Measurements from ENCODE around the gene DRC7. TPM values are rescaled to one million over a fixed set of nuclear protein-coding genes. Genes with fewer than 3 reads are reported as not detected.

The DRC7 gene
- total RNA-seq, 1 donor from 2014 or later, result not detected

DNA sequence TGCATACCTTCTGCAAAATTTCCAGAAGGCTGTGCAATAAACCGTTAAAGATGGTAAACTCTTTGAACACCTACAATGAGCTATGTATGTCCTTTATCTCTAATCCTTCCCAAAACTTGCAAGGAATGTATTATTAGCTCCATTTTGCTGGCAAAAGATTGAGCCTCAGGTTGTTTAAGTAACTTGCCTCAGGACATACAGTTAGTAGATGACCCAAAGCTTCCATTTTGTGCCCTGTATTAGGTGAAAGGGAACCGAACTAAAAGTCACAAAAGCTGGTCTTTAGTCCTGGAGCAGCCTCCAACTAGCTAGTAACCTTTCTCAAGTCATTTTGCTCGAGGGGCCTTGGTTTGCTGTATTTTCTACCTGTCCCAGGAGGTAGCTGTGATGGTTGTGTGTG lies 22.2 kb upstream of the DRC7 start:
- Histone ChIP-seq H3K27ac (no peak overlapping the region), H3K27me3 (no peaks in the 10 kb centered on the region), H3K9me3 (no peaks in the 10 kb centered on the region), H3K4me1 (no peaks in the 10 kb centered on the region), H3K4me3 (no peak overlapping the region), H3K36me3 (no peaks in the 10 kb centered on the region)
- no peak for DNase-seq (ENCODE audit: extremely low spot score in 2 of 2)
- TF ChIP-seq POLR2A (IDR thresholded peaks at IDR 0.05) (no peak), POLR2AphosphoS5 (IDR thresholded peaks at IDR 0.05; ENCODE audit: insufficient read depth in 1 of 2, low read depth in 1 of 2) (no peak)
- TF ChIP-seq, protein P1, sequence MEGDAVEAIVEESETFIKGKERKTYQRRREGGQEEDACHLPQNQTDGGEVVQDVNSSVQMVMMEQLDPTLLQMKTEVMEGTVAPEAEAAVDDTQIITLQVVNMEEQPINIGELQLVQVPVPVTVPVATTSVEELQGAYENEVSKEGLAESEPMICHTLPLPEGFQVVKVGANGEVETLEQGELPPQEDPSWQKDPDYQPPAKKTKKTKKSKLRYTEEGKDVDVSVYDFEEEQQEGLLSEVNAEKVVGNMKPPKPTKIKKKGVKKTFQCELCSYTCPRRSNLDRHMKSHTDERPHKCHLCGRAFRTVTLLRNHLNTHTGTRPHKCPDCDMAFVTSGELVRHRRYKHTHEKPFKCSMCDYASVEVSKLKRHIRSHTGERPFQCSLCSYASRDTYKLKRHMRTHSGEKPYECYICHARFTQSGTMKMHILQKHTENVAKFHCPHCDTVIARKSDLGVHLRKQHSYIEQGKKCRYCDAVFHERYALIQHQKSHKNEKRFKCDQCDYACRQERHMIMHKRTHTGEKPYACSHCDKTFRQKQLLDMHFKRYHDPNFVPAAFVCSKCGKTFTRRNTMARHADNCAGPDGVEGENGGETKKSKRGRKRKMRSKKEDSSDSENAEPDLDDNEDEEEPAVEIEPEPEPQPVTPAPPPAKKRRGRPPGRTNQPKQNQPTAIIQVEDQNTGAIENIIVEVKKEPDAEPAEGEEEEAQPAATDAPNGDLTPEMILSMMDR (IDR thresholded peaks at IDR 0.05), result no peak
- intact Hi-C loops (cut with DNase I), result no loop called here

DNA sequence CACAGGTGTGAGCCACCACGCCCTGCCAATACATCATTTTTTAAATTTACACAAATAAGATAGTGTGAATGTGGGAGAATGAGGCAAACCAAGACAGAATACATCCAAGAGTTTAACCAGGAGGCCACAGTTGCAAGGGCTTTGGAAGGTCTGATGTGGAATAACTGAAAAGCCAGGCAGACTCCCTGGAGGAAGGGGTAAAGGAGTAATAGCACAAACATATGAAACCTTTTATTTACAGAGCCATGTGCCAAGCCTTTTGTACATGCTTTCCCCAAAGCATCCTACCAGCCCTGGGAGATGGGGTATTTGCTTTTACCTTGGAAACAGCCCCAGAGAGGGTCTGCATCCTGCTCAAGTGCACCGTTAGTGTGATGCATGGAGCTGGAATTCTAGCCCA lies 21.8 kb upstream of the DRC7 start:
- intact Hi-C loops (cut with DNase I), result no loop called here
- no peaks in the 10 kb centered on the region for H3K36me3 ChIP-seq
- no peaks in the 10 kb centered on the region for H3K9me3 ChIP-seq
- DNase-seq (ENCODE audit: extremely low spot score in 2 of 2), result no peak
- no peaks in the 10 kb centered on the region for H3K27me3 ChIP-seq
- H3K27ac ChIP-seq, result no peak overlapping the region
- H3K4me3 ChIP-seq, result no peak overlapping the region
- TF ChIP-seq, protein P1 (IDR thresholded peaks at IDR 0.05), result no peak
- TF ChIP-seq POLR2A (IDR thresholded peaks at IDR 0.05) (no peak), POLR2AphosphoS5 (IDR thresholded peaks at IDR 0.05; ENCODE audit: insufficient read depth in 1 of 2, low read depth in 1 of 2) (no peak)
- no peaks in the 10 kb centered on the region for H3K4me1 ChIP-seq

DNA sequence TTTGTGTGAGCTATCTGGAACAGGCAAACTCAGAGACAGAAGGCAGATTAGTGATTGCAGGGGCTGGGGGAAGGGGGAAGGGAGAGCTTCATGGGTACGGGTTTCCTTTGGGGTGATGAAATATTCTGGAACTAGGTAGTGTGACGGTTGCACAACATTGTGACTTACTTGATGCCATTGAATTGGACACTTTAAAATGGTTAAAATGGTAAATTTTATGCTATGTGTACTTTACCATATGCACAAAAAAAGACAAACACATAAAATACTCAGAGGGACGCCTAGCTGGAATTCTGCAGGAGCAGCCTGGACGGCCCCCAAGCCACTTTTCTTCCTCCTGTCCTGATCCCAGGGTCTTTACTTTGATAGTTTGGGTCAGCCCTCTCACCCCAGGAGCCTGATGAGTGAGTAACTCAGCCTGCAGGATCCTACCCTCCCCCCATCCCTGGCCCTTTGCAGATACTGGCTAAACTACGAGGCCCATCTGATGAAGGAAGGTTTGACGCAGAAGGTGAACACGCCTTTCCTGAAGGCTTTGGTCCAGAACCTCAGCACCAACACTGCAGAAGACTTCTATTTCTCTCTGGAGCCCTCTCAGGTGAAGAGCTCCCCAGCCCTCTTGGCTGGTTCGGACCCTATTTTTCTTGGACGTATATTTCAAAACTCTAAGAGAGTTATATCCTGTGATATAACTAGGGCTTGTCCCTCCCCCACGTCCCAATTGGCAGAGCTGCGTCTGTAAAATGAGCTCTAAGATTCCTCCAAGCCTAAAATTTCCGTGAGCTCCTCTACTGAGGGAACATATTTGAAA lies 18.7 kb upstream of the DRC7 start:
- H3K4me1 ChIP-seq, result no peaks in the 10 kb centered on the region
- DNase-seq (ENCODE audit: extremely low spot score in 2 of 2), result no peak

DNA sequence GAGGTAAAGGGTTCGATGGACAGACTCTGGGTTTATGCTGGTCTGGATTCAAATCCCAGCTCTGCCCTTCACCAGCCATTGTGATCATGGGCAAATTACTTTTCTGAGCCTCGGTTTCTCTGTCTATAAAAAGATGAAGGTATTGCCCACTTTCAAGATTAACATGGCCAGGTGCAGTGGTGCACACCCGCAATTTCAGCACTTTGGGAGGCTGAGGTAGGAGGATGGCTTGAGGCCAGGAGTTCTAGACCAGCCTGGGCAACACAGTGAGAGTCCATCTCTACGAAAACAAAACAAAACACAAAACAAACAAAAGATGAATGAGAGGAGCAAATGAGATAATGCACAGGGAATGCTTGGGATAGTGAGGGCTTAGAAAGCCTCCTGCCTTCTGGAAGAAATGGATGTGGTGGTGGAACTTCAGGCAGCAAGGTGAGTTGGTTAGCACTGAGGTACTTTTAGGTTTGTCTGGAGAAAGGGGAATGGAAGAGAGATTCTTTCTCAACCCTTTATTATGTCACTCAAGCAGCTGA lies 18.0 kb upstream of the DRC7 start:
- Histone ChIP-seq H3K9me3 (no peaks in the 10 kb centered on the region), H3K36me3 (no peaks in the 10 kb centered on the region), H3K27ac (no peak overlapping the region), H3K27me3 (no peaks in the 10 kb centered on the region), H3K4me3 (no peak overlapping the region), H3K4me1 (no peaks in the 10 kb centered on the region)
- DNase-seq (ENCODE audit: extremely low spot score in 2 of 2), result no peak
- TF ChIP-seq, protein P1 (IDR thresholded peaks at IDR 0.05), result no peak
- no peak for TF ChIP-seq POLR2AphosphoS5 (IDR thresholded peaks at IDR 0.05; ENCODE audit: insufficient read depth in 1 of 2, low read depth in 1 of 2)
- no peak for TF ChIP-seq POLR2A (IDR thresholded peaks at IDR 0.05)
- intact Hi-C loops (cut with DNase I), result no loop called here

More for the DNA sequence above, 18.7 kb upstream of the DRC7 start:
- Histone ChIP-seq H3K27me3 (no peaks in the 10 kb centered on the region), H3K9me3 (no peaks in the 10 kb centered on the region), H3K4me3 (no peak overlapping the region), H3K36me3 (no peaks in the 10 kb centered on the region), H3K27ac (no peak overlapping the region)
- intact Hi-C loops (cut with DNase I), result no loop called here
- TF ChIP-seq POLR2A (IDR thresholded peaks at IDR 0.05) (no peak), POLR2AphosphoS5 (IDR thresholded peaks at IDR 0.05; ENCODE audit: insufficient read depth in 1 of 2, low read depth in 1 of 2) (no peak)
- TF ChIP-seq, protein P1 (IDR thresholded peaks at IDR 0.05), result no peak
